Stimulated activated CD4-positive, alpha-beta T cell treated with anti-CD3 and anti-CD28 coated beads, TNF-alpha, amount 100 ng/mL, for 4 hours (primary cell): Measurements from ENCODE around the gene TSHR.
"Not testable (repeated sequence)": the region's sequence is repeated elsewhere in the genome, so short reads cannot be mapped to it uniquely, and the experiment has no call there.

Experiments used
- DNase-seq, 3 experiments: peaks; one replicate each; pipeline ENCODE4 v3.0.0-alpha.2; 2020; ENCODE audit warnings: low read depth in 3 of 3

The TSHR gene

DNA sequence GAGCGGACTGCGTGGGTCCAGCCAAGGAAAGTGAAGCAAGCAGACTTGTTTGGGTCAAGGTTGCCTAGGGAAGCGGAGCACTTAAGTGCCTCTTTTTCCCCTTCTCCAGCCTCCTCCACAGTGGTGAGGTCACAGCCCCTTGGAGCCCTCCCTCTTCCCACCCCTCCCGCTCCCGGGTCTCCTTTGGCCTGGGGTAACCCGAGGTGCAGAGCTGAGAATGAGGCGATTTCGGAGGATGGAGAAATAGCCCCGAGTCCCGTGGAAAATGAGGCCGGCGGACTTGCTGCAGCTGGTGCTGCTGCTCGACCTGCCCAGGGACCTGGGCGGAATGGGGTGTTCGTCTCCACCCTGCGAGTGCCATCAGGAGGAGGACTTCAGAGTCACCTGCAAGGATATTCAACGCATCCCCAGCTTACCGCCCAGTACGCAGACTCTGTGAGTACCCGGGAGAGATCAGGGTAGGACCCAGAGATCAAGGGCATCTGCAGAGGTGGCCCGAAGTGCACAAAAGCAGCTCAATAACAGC, at the start of gene TSHR:
Gene TSHR, plus strand, starts transcription at position 206 of the 526 bp plus-strand sequence. Its CDS starts 60 bp downstream, at position 266.
- no peak for DNase-seq

DNA sequence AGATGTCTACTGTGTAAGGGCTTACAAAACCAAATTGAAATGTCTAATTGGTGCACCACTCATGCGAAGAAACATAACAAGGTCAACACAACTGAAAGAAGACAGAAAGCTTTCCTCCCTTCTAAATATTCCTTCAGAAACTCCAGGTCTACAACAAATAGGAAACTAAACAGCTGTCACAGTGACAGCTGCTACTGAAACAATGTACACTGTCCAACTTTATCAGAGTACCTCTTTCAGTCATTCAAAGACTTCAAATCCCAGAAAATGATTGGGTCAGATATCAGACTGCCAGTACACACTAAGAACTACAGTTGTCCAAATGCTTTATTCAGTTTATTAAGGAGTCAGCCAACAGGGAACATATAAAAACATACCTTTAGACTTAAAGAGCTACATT, 49.1 kb upstream of the TSHR start:
- no peak for DNase-seq

DNA sequence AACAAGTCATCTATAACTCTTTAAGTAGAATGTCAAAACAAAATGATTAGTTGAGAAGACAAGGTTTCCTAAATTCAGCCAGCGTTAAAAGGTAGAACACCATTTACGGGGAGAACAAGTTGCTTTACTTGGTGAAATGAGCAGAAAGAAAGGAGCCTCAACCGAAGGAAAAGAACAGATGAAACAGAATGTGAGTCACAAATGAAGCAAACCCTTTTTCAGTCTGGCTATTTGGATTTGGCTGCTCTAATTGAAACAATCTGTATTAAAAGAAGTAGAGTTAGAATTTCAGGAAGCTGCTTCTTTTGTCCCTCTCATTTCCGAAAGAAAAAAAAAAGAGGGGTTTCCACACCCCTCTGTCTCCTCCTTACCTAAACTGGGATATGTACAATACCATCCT, 48.5 kb upstream of the TSHR start:
- no peak for DNase-seq

GRCh38 chr14:80912013-80912412, 43.4 kb upstream of the TSHR start:
- DNase-seq: not testable (repeated sequence)

GRCh38 chr14:80919622-80920021, 35.8 kb upstream of the TSHR start:
- no peak for DNase-seq

DNA sequence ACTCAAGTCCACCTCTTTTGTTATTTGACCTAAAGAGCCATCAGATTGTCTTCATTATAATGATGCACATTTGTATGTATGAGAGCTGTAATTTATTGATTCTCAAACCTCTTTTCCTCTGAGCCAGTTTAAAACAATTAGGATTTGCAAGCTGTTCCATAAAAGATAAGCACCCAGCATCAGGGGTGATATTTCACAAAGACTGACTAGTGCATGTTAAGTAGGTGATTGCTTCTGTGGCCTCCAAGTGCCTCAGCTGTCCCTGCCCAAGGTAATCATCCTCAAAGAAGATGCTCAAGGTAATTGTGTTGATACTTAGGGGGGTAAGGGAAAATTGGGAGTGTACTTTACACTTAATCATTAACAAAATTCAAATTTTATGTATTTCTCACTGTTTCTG, 32.1 kb upstream of the TSHR start:
- DNase-seq: no peak

- no peak for DNase-seq
Measured at GRCh38 chr14:80924365-80925103, 30.9 kb upstream of the TSHR start.

DNA sequence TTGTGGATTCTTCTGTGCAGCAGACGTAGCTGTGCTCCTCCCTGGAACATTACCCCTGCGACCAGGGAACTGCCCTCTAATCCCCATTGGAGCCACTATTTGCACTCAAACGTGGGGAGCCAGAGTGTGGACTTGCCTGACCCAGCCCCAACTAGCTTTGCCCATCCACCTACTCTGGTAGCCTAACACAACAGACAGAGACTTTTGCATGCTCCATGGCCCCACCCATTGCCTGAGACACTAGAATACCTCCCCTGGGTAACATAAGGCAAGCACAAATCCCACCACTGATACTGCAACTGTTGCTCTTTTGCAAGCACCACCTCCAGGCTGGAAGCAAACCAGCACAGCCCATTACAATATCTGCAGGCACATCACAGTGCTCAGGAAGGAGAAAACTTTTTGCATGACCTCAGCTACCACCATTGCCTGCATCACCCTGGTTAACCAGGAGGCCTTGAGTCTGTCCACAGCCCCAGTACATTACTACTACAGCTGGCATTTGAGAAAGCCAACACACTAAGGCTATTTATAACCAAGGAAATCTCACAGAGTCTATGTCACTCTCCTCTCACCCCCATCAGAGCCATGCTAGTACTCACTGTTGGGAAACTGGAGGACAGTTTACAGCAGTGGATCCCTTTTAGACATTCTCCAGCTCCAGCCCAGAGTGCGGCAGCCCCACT, 28.9 kb upstream of the TSHR start:
- DNase-seq: no peak

DNA sequence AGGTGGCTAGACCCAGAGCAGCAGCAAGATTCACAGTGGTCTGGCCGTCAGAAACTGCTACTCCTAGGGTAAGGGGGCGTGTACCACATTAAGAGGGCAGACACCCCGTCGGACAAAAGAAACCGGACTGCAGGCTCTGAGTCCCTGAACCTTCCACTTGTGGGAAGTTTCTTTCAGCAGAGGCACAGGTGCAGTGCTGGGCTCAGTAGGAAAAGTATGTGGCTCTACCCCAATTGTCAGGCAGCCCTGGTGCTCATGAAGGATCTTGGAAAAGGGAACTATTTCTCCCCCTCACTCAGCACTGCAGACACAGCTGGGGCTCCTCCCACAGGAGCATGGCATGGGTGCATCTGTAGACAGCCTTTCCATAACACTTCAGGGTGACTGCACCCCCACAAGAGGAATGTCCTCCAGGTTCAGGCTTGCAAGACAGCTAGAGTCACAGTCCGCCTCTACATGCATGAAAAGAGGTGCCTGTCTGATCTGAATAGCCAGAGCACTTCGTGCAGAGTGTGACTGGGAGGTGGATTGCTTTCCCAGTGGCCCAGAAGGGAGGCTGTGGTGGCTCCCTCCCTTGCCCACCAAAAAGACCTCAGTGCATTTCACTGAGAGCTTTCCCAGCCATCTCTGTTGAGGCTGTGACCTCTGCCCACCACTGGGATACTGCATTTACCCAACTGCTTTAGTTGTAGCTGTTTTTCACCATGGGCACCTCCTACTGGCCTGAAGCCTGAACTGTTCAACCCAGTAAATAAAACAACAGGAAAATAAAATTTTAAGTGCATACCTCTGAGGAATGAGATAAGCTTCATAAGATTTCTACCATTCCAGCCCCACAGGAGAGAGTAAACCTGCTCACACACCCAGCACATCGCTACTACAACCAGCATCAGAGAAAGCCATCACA, 28.1 kb upstream of the TSHR start:
- DNase-seq: no peak

DNA sequence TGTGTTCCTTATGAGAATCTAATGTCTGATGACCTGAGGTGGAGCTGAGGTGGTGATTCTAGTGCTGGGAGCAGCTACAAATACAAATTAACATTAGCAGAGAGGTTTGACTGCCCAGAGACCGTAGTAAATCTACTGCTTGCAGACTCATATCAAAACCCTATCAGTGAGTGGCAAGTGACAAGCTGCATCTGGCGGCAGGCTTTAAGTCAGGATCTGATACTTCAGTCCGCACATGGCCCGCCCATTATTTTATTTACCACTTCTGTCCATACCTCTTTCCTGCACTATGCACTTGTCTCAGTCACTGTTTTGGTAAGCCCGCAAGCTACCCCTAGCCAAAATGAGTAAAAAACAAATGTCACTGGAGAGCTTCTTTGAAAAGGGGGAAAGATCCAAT, 25.3 kb upstream of the TSHR start:
- DNase-seq: no peak

- DNase-seq: no peak
Measured at GRCh38 chr14:80930836-80931389, 24.5 kb upstream of the TSHR start.

GRCh38 chr14:80933282-80933681, 22.1 kb upstream of the TSHR start:
- no peak for DNase-seq

DNA sequence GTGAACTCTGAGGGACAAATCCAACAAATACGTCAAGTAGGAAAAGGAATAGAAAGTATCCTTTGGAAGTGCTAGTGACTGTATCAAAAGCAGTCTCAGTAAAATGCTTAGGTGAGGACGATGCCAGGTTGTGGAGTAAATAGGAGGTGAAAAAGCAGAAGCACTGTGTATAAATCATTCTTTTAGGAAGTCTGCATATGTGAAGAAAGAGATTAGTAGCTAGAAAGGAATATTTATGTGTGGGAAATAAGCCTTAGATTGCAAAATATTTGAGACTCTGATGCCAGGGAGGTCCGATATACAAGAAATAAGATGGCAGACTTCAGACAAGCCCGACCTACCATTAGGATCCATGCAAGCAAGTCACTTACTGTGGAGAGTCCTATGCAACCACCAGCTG, 21.7 kb upstream of the TSHR start:
- DNase-seq: no peak

GRCh38 chr14:80940146-80940545, 15.3 kb upstream of the TSHR start:
- no peak for DNase-seq

DNA sequence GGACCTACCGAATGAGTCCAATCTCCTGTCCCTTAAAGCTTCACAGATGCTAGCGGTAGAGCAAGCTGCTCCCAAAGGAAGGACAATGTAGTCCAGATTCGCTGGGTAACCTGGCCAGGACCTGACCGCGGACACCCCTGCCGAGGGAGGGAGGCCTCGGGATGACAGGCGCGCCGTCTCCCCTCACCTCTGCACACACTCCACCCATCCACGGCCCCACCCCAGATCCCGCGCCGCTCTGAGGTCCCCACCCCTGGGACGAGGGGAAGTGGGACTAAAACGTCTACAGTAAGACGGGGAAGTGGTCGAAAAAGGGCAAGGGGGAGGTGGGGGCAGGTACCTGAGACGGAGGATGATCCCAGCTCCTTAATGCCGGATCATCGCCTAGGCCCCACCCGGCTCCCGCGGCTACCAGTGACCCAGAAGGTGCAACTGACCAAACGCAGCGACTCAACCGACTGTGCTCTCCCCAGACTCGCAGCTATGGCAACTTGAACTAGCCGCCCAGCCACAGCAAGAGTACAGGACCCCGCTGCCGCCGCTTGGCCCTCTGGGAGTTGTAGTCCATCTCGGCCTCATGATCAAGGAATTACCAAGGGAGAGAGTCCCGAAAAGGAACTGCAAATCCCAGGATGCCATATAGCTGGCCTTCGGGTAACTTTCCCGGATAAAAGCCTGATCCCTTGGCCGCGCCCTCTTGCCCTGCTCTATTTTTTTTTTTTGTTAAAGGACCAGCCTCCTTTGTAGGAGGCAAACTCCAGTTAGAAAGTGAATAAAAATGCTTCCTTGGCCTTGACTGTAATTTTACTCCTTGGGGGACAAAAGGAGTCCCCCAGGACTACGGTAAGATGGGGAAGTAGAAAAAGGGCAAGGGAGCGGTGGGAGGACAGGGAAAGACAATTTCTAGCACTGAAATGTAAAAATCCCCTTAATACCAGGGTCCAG, 13.9 kb upstream of the TSHR start, which contains the start of gene CEP128:
Gene CEP128, minus strand, starts transcription at position 498 of the 945 bp plus-strand sequence.
- peak; percentile 63 to 68 (median 66) for DNase-seq

- DNase-seq: no peak
Measured at GRCh38 chr14:80942191-80942600, 13.2 kb upstream of the TSHR start.

- DNase-seq: no peak
Measured at GRCh38 chr14:80944861-80945617, 10.4 kb upstream of the TSHR start.

- DNase-seq: no peak
Measured at GRCh38 chr14:80946187-80946586, 9.2 kb upstream of the TSHR start.

GRCh38 chr14:80946797-80947196, 8.6 kb upstream of the TSHR start:
- DNase-seq: no peak

DNA sequence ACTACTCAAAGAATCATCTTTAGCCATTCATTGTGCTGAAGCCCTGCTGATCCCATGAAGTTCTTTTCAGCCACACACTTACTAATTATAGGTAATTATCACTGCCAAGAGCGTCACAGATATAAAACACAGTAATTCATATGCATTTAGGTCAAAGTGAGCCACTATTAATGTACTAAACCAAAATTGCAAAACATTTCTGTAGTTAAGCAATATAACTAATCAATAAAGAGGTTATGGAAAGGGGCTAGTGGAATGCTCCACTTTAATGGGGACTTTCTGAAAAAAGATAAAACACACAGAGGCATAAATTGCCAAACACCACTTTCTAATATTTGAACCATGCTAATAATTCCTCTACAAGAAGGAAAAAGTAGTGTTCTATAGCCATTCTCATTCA, 7.1 kb upstream of the TSHR start:
- no peak for DNase-seq
